ENCODE data around the gene PAF1.

Gene PAF1

DNA sequence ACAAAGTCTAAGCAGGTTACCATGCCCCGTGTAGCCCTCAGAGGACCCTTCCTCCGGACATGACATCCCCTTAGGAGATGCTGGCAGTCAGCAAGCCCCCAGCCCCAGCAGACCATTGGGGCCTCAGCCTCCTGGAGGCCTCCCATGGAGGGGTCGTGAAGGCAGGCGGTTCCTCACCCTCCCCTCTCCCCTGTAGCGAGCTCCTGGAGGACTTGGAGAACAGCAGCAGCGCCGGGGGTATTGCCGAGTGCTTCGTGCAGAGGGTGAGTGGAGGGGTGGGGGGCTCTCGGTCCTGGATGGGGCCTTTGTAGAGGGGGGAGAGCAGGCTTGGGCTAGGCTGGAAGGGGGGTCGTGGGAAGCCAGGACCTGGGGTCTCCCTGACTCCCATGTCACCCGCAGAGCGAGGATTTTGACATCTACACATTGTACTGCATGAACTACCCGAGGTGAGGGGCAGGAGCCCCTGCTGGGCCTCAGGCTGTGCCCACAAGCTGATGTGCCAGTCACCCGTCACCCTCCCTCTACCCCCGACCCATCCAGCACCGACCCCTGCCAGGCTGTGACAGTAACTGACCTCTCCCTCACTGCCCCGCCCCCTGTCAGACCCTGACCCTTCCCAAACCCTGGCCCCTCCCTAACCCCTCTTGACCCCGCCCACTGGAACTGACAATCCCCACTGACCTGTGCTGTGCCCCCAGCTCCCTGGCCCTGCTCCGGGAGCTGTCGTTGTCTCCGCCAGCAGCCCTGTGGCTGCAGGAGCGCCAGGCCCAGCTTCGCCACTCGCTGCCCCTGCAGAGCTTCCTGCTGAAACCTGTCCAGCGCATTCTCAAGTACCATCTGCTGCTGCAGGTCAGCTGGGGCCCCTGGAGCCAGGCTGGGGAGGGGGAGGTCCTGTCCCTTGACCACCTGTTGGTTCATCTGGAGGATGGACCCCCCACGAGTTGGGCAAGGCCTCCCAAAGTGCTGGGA lies 25.5 kb upstream of the PAF1 start:
- no peak for DNase-seq

DNA sequence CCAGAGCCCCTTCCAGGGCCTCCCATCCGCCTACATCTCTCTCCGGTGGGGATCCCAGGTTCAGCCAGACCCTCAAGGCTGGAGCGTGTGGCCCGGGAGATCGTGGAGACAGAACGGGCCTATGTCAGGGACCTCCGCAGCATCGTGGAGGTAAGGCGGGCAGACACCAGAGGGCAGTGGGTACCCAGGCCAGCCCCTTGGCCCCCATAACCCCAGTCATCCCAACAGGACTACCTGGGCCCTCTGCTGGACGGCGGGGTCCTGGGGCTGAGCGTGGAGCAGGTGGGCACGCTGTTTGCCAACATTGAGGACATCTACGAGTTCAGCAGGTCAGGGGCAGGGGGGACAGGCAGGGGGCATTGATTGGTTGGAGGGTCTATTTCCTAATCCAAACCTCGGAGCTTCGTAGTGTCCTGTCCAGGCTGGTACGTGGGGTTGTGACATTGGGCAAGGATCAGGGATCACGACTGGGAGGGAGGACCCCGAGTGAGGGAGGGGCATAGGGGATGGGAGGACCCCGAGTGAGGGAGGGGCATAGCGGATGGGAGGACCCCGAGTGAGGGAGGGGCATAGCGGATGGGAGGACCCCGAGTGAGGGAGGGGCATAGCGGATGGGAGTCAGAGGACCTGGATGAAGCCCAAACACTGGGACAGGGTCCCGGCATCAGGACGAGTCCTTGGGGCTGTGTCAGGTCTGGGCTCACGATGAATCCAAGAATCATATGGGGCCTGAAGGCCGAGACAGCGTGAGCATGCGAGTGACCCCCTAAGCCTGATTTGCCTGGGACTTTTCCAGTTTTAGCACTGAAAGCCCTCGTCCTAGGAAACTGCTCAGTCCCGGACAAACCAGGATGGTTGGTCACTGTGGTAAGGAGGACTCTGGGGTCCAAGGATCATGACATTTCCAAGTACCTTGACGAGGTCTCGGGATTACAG lies 24.5 kb upstream of the PAF1 start:
- DNase-seq, result no peak

DNA sequence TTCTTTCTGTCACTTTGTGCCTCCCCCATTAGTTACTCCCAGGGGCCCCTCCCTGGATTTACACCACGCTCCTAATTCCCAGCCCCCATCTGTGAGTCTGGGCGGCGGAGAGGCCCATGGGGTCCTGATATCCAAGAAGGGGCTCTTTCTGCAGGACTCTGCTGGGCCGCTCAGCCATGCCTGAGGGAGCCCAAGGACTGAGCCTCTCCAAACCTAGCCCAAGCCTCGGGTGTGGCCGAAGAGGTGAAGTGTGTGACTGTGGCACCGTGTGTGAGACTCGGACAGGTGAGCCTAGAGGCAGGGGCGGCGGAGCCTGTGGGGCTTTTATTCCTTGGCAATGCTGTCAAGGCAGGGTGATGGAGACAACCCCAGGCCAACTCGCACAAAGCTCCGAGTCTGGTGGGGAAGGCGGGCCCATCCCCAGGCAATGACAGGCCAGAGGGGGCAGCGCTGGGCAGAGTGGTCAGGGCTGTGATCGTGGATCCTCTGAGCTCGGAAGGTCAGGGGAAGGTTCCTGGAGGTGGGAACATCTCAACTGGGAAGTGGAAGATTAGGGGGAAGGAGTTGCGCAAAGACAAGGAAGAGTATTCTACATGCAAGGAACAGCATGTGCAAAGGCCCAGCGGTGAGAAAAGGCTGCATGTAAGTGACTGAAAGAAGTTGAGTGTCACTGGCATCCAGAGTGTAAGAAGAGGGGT lies 23.2 kb upstream of the PAF1 start:
- DNase-seq, result no peak

DNA sequence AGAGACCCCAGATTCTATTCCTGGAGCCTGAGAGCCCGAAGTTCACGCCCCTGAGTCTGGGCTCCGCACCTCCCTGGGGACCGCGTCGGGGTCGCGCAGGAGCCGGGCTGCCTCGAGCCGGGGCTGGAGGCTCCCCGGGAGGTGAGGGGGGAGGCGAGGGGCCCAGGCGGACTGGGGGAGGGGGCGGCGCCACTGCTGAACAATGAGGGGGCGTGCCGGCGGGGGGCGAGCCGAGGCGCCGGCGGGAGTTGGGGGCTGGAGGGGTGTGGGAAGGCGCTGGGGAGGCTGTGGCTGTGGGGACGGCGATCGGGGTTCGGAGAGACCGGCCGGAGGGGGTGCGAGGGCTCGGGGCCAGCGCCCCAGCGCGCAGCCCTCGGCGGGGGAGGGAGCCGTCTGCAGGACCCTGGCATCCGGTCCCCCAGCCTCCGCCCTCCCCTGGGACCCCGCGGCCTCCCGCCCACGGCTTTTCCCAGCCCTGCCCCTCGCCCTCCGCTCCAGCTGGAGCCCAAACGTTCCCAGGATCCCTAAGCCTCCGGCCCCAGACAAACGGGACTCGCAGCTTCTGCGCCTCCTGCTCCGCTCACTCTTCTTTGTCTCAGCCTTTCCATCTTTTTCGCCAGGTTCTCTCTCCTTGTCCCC lies 22.5 kb upstream of the PAF1 start:
- peak; percentile 68 for DNase-seq

GRCh38 chr19:39412867-39413271 lies 22.0 kb upstream of the PAF1 start:
- DNase-seq, result no peak

DNA sequence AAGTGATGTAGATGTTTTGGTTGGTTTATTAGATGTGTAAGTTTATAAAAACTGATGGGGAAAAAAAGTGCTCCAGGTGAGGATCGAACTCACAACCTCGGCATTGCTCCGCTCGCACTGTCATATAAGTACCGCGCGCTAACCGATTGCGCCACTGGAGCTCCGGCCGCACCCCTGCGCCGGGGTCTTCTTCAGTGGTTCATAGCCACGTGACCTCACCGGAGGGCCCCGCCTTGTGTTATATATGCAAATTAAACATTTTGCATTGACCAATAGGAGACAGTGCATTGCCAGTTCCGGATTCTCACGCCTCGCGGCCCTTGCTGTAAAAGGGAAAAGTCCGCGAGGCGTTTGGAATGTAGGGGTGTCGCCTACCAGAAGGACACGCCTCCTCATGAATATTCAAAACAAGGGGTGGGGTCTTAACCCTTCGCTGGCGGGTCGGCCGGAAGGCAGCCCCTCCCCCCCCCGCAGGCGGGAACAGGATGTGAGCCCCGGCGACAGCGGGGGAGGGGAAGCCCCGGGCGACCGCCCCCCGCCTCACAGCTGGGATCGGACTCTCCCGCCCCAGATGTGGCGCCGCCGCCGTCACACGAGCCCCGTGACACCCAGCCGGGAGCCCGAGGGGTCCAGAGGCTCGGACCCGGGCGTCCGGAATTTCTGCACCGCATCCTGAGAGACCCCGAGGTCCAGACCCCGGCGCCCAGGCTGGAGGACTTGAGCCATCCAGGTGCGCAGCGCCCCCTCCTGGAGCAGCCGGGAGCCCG lies 21.4 kb upstream of the PAF1 start, which contains the start of gene PLEKHG2:
Gene PLEKHG2 (plus strand): TSS at position 570 of the 767 bp plus-strand sequence. CDS start 1,418 bp downstream, outside the sequence.
- peak; percentile 100 for DNase-seq

DNA sequence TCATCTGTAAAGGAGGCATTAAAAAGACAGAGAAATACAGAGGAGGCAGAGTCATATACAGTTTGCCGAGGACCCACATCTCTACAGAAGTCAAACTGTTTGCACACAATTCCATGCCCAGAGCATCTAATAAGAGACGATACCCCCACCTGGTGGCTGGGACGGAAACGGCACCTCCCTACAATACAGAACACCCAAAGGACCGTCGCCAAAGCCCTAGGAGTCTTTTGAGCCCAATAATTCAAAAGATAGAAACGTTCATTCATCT lies 20.9 kb upstream of the PAF1 start:
- peak; percentile 91 for DNase-seq

DNA sequence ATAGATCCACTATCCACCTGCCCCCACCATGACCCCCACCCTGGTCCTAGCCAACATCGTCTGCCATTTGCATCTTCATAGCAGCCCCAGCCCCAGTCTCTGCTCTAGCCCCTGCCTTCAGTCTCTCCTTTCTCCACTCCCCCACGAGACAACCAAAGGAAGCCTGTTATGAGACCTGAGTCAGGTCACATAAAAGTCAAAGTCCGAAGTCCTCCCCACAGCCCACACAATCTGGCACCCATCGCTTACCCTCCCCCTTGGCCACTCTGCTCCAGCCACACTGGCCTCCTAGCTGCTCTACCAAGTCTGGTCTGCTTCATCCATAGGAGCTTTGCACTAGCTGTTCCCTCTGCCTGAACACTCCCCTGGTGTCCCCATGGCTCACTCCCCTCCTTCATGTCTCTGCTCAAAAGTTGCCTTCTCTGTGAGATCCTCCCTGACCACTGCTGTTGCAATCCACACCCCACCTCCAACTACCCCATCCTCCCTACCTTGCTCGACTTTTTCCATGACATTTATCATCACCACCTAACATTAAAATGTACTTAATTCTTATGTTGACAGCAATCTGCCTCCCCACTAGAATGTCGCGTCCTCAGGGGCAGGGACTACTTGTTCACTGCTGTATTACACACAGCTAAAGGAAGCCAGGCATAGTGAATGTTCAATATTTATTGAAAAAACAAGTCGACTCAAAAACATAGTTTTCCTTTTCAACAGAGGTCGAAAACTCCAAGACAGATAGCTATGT lies 20.4 kb upstream of the PAF1 start:
- no peak for DNase-seq

DNA sequence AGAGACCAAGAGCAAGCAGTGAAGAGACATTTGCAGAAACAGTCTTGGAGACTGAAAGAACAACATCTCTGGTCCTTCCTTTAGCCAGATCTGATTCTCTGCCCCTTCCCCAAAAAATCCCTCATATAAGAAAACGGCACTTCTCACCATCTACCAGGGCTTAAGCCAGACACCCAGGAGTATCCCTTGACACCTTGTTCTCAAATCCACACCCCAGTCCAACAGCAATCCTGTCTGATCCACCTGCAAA lies 19.9 kb upstream of the PAF1 start:
- DNase-seq, result no peak

DNA sequence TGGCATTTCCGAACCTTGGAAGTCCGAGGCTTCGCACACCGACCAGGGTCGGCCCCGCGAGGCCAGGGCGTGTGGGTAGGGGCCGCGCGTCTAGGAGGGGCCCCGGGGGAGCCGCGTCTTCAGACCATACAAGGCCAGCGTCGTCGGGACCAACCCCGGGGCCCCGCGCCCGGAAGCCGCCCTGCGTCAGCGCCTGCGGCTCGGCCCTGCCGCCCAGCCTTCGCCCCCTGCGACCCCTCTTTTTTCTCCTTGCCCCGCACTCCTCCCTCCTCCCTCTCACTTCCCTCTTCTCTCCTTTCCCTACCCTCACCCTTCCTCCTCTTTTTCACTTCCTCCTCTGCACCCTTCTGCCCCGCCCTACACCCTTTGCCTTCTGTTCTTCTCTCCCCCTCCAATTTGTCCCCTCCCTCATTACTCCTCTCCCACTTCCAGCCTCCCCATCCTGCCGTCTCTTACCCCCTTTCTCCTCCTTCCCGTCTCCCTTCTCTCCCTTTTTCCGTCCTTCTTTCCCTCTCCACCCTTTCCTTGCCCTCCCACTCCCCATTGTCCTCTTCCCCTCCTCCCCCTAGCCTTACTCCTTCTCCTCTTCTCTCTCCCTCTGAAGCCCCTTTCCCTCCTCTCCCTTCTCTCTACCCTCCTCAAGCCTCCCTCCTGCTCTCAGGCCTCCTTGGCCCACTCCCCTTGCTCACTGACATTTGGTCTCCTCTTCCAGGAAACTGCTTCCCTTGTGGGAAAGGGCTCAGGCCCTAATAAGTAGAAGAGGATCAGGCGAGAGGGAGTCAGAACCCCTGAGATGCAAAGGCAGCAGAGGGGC lies 19.3 kb upstream of the PAF1 start:
- DNase-seq, result peak; percentile 64

DNA sequence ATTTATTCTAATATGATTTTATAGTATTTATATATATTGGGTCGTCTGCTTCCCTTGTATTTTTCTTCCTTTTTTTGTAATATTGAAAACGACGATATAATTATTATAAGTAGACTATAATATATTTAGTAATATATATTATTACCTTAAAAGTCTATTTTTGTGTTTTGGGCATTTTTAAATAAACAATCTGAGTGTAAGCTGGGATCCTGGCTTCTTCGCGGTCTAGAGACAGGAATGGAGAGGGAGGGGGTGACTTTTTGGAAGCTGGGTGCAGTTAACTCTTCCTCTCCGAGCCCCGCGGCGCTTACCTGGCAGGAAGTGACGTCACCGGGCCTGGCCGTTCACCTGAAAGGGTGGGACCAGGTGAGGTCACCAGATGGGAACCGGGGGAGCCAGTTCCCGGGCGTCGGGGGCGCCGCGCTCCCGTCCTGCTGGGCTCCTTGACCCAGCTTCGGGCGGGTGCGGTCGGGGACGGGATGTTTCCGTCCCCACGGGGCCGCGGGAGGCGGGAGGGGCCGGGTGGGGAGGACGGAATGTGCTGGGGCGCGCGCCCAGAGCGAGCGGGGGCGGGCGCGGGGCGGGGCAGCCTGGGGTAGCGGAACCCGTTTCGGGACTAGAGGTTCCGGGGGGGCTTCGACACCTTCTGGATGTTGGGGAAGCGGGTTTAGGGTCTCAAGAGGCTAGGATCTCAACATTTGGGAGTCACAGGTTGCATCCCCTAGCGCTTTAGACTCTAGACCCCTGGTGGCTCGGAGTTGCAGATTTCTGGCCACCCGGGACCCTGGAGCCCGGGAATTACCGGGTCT lies 18.5 kb upstream of the PAF1 start:
- DNase-seq, result peak; percentile 65

DNA sequence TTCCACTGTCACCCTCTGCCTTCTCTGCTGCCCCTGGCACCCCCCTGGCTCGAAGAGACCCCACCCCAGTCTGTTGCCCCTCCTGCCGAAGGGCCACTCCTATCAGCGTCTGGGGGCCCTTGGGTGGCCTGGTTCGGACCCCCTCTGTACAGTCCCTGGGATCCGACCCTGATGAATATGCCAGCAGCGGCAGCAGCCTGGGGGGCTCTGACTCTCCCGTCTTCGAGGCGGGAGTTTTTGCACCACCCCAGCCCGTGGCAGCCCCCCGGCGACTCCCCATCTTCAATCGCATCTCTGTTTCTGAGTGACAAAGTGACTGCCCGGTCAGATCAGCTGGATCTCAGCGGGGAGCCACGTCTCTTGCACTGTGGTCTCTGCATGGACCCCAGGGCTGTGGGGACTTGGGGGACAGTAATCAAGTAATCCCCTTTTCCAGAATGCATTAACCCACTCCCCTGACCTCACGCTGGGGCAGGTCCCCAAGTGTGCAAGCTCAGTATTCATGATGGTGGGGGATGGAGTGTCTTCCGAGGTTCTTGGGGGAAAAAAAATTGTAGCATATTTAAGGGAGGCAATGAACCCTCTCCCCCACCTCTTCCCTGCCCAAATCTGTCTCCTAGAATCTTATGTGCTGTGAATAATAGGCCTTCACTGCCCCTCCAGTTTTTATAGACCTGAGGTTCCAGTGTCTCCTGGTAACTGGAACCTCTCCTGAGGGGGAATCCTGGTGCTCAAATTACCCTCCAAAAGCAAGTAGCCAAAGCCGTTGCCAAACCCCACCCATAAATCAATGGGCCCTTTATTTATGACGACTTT lies 17.7 kb upstream of the PAF1 start:
- DNase-seq, result peak; percentile 36

GRCh38 chr19:39407660-39408391 lies 16.9 kb upstream of the PAF1 start:
- no peak for DNase-seq

GRCh38 chr19:39407410-39407659 lies 16.4 kb upstream of the PAF1 start:
- no peak for DNase-seq

GRCh38 chr19:39406656-39407409 lies 15.9 kb upstream of the PAF1 start, which contains the start of gene ZFP36:
ZFP36 (plus strand) TSS chr19:39406847; CDS start chr19:39406905, 58 bp downstream.
- peak; percentile 79 for DNase-seq

DNA sequence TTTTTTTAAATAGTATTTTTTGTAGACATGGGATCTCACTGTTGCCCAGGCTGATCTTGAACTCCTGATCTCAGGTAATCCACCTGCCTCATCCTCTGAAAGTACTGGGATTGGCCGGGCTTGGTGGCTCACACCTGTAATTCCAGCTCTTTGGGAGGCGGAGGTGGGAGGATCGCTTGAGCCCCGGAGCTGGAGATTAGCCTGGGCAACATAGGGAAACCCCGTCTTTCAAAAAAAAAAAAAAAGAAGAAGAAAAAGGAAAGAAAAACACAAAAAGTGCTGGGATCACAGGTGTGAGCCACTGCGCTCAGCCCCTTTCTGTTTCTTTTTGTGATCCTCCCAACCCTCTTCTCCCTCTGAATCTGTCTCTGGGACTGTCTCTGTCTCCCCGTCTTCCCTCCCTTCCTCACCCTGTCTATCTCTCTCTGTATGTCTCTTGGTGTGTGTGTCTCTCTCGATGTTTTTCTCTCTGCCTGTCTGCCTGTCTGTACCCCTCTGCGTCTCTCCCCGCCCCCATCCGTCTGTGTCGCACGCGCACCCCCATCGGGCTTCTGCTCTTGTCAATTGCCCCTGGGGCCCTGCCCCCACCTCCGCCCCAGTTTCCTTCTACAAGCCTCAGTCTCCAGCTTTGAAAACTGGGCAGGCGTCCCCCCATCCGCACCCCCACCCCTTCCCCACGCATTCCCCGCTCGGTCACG lies 15.2 kb upstream of the PAF1 start:
- no peak for DNase-seq
